NT2/D1 (cell line): ENCODE data around the gene ADAMTS2.

Source experiments
- YY1 ChIP-seq: IDR thresholded peaks from 2 replicates; pipeline ENCODE4 v1.6.1; 2011; ENCODE audit not compliant: insufficient read length, insufficient read depth
- ZNF274 ChIP-seq: IDR thresholded peaks from 2 replicates; pipeline ENCODE4 v1.6.1; 2011; ENCODE audit warnings: mild to moderate bottlenecking, low read depth, low read length

GRCh38 chr5:179119415-179120170 is 225.7 kb downstream of the ADAMTS2 start:
- TF ChIP-seq ZNF274 (no peak), YY1 (no peak)
